H9 (cell line): Measurements from ENCODE around the gene OR52E5. TPM values are rescaled to one million over a fixed set of nuclear protein-coding genes. Genes with fewer than 3 reads are reported as not detected.

ENCODE experiments used
- DNase-seq: peaks from one replicate; pipeline ENCODE4 v3.0.0-alpha.2; 2017
- H2AFZ ChIP-seq: one replicate; pipeline ENCODE4 v1.6.1; 2013; ENCODE audit warnings: mild to moderate bottlenecking, low read length, control low read depth, moderate library complexity
- H2AK5ac ChIP-seq: 2 replicates; pipeline ENCODE4 v1.6.1; 2013; ENCODE audit warnings: low read length, control low read depth, mixed read lengths; ENCODE audit not compliant: insufficient read length
- H2BK120ac ChIP-seq: one replicate; pipeline ENCODE4 v1.6.1; 2013; ENCODE audit warnings: low read depth, mild to moderate bottlenecking, low read length, control low read depth, inconsistent platforms; ENCODE audit not compliant: poor library complexity, severe bottlenecking
- H2BK12ac ChIP-seq: 2 replicates; pipeline ENCODE4 v1.6.1; 2013; ENCODE audit warnings: low read length, control low read depth, mixed read lengths, low read depth; ENCODE audit not compliant: insufficient read length
- H2BK15ac ChIP-seq: 2 replicates; pipeline ENCODE4 v1.6.1; 2013; ENCODE audit warnings: low read depth, low read length, control low read depth
- H2BK20ac ChIP-seq: one replicate; pipeline ENCODE4 v1.6.1; 2013; ENCODE audit warnings: low read depth, mild to moderate bottlenecking, low read length, control low read depth, inconsistent platforms; ENCODE audit not compliant: poor library complexity, severe bottlenecking
- H2BK5ac ChIP-seq: 2 replicates; pipeline ENCODE4 v1.6.1; 2013; ENCODE audit warnings: low read length, control low read depth, mixed read lengths; ENCODE audit not compliant: insufficient read length
- H3K14ac ChIP-seq: 2 replicates; pipeline ENCODE4 v1.6.1; 2013; ENCODE audit warnings: low read length, control low read depth; ENCODE audit not compliant: insufficient read depth
- H3K18ac ChIP-seq: 2 replicates; pipeline ENCODE4 v1.6.1; 2013; ENCODE audit warnings: low read depth, mild to moderate bottlenecking, mixed read lengths, low read length, control low read depth; ENCODE audit not compliant: insufficient read length
- H3K23ac ChIP-seq: 2 replicates; pipeline ENCODE4 v1.6.1; 2013; ENCODE audit warnings: low read length, control low read depth, mixed read lengths, low read depth; ENCODE audit not compliant: insufficient read length
- H3K23me2 ChIP-seq: 2 replicates; pipeline ENCODE4 v1.6.1; 2013; ENCODE audit warnings: low read depth, mild to moderate bottlenecking, mixed read lengths, low read length, control low read depth; ENCODE audit not compliant: insufficient read length, poor library complexity, severe bottlenecking
- H3K27ac ChIP-seq: 2 replicates; pipeline ENCODE4 v1.5.1; 2013; ENCODE audit warnings: low read length, control low read depth, mixed read lengths, low read depth; ENCODE audit not compliant: insufficient read length
- H3K27me3 ChIP-seq: 2 replicates; pipeline ENCODE4 v1.6.1; 2013; ENCODE audit warnings: low read length, control low read depth, inconsistent platforms; ENCODE audit not compliant: insufficient read depth
- H3K4ac ChIP-seq: 2 replicates; pipeline ENCODE4 v1.6.1; 2013; ENCODE audit warnings: low read depth, mild to moderate bottlenecking, control low read depth, inconsistent platforms, low read length, moderate library complexity
- H3K4me1 ChIP-seq: 2 replicates; pipeline ENCODE4 v1.6.1; 2013; ENCODE audit warnings: low read length, control low read depth, inconsistent platforms; ENCODE audit not compliant: insufficient read depth
- H3K4me2 ChIP-seq: 2 replicates; pipeline ENCODE4 v1.6.1; 2013; ENCODE audit warnings: low read length, control low read depth, mixed read lengths; ENCODE audit not compliant: insufficient read length, insufficient read depth
- H3K56ac ChIP-seq: 2 replicates; pipeline ENCODE4 v1.6.1; 2013; ENCODE audit warnings: low read depth, mild to moderate bottlenecking, mixed read lengths, low read length, control low read depth; ENCODE audit not compliant: insufficient read length
- H3K79me1 ChIP-seq: 2 replicates; pipeline ENCODE4 v1.6.1; 2013; ENCODE audit warnings: low read depth, mild to moderate bottlenecking, moderate library complexity, low read length, control low read depth, inconsistent platforms; ENCODE audit not compliant: insufficient read depth, poor library complexity, severe bottlenecking
- H3K79me2 ChIP-seq: 2 replicates; pipeline ENCODE4 v1.6.1; 2013; ENCODE audit warnings: low read length, control low read depth, inconsistent platforms; ENCODE audit not compliant: insufficient read depth
- H3K9ac ChIP-seq: 2 replicates; pipeline ENCODE4 v1.6.1; 2013; ENCODE audit warnings: low read length, control low read depth, mixed read lengths; ENCODE audit not compliant: insufficient read length; ENCODE audit errors: extremely low read depth
- H3K9me3 ChIP-seq: one replicate; pipeline ENCODE4 v1.6.1; 2013; ENCODE audit warnings: low read depth, low read length, inconsistent platforms; ENCODE audit not compliant: control insufficient read depth
- H3T11ph ChIP-seq: one replicate; pipeline ENCODE4 v1.6.1; 2013; ENCODE audit warnings: mild to moderate bottlenecking, low read length, control low read depth, inconsistent platforms
- H4K20me1 ChIP-seq: one replicate; pipeline ENCODE4 v1.6.1; 2013; ENCODE audit not compliant: control insufficient read depth, insufficient read length, insufficient read depth
- H4K5ac ChIP-seq: 2 replicates; pipeline ENCODE4 v1.6.1; 2013; ENCODE audit warnings: low read depth, mild to moderate bottlenecking, mixed read lengths, low read length, control low read depth; ENCODE audit not compliant: insufficient read length
- H4K8ac ChIP-seq: replicated peaks from 2 replicates; pipeline ENCODE4 v1.6.1; 2013; ENCODE audit warnings: low read length, control low read depth, mixed read lengths, low read depth; ENCODE audit not compliant: insufficient read length
- H4K91ac ChIP-seq: 2 replicates; pipeline ENCODE4 v1.6.1; 2013; ENCODE audit warnings: low read depth, mild to moderate bottlenecking, moderate library complexity, mixed read lengths, low read length, control low read depth; ENCODE audit not compliant: insufficient read length
- H3K27ac Mint-ChIP-seq, 3 experiments: 2 replicates in 2 of 3; 3 replicates in 1 of 3; pipeline ENCODE4 v1.8.0; 2020 to 2021; ENCODE audit warnings: mixed read lengths in 3 of 3, mild to moderate bottlenecking in 1 of 3, moderate library complexity in 1 of 3
- H3K27me3 Mint-ChIP-seq: 2 replicates; pipeline ENCODE4 v1.8.0; 2021; ENCODE audit warnings: low read depth, mild to moderate bottlenecking, moderate library complexity, mixed read lengths
- H3K36me3 Mint-ChIP-seq, 3 experiments: 2 replicates in 2 of 3; 3 replicates in 1 of 3; pipeline ENCODE4 v1.8.0; 2020 to 2021; ENCODE audit warnings: low read depth in 3 of 3, mixed read lengths in 3 of 3; ENCODE audit not compliant: insufficient read depth in 1 of 3
- H3K4me1 Mint-ChIP-seq, 2 experiments: 2 replicates each; pipeline ENCODE4 v1.8.0; 2020; ENCODE audit warnings: mixed read lengths in 2 of 2
- H3K4me3 Mint-ChIP-seq, 2 experiments: 2 replicates in 1 of 2; 3 replicates in 1 of 2; pipeline ENCODE4 v1.8.0; 2020 to 2021; ENCODE audit warnings: mild to moderate bottlenecking in 2 of 2, mixed read lengths in 2 of 2, moderate library complexity in 1 of 2
- H3K9me3 Mint-ChIP-seq, 2 experiments: 2 replicates in 1 of 2; 3 replicates in 1 of 2; pipeline ENCODE4 v1.8.0; 2020; ENCODE audit warnings: mild to moderate bottlenecking in 2 of 2, mixed read lengths in 2 of 2, moderate library complexity in 1 of 2
- CTCF ChIP-seq: fragments of 200-600 bp; sonication (generic); conservative IDR thresholded peaks from 3 replicates; pipeline ENCODE4 v1.8.0; 2021; ENCODE audit warnings: antibody characterized with exemption, mild to moderate bottlenecking
- WGBS: extraction: QIAGEN DNeasy Blood & Tissue Kit; methylation state at CpG from one replicate; pipeline ENCODE4 v1.1.7; 2013; ENCODE audit warnings: missing lambda C conversion rate, low lambda C conversion rate, mixed read lengths; ENCODE audit not compliant: insufficient read length; ENCODE audit errors: extremely low coverage; 5-methylcytosine and 5-hydroxymethylcytosine counted together
- total RNA-seq: library from RNA; stranded (reverse); gene quantifications from 2 replicates; pipeline ENCODE4 v1.2.1, GENCODE V29; 2021

OR52E5 gene
- total RNA-seq, 1 experiment from 2014 or later = not detected

GRCh38 chr11:5887661-5888060, 5.3 kb upstream of the OR52E5 start:
- no peak overlapping the region for H4K91ac ChIP-seq

More at GRCh38 chr11:5887661-5888060, 5.3 kb upstream of the OR52E5 start:
- no peak overlapping the region for H4K8ac ChIP-seq
- Mint-ChIP-seq H3K27ac (no peak overlapping the region), H3K4me3 (no peak overlapping the region), H3K9me3 (no peaks in the 10 kb centered on the region), H3K4me1 (peaks cover 0 to 10% of the 10 kb centered on the region in 2 experiments; a peak in 2 of 4 replicates), H3K27me3 (no peaks in the 10 kb centered on the region), H3K36me3 (no peaks in the 10 kb centered on the region)
- H2BK120ac ChIP-seq = no peak overlapping the region
- WGBS = no CpG with 5 or more reads among the region's 1 CpG
- H3K9me3 ChIP-seq = no peaks in the 10 kb centered on the region
- no peak overlapping the region for H2AFZ ChIP-seq
- no peaks in the 10 kb centered on the region for H3K23me2 ChIP-seq
- no peak overlapping the region for H3K4ac ChIP-seq
- H2AK5ac ChIP-seq = no peak overlapping the region
- H3T11ph ChIP-seq = no peak overlapping the region
- no peaks in the 10 kb centered on the region for H3K4me1 ChIP-seq
- no peaks in the 10 kb centered on the region for H4K20me1 ChIP-seq
- H2BK20ac ChIP-seq = no peak overlapping the region
- no peaks in the 10 kb centered on the region for H3K79me1 ChIP-seq
- H3K23ac ChIP-seq = no peak overlapping the region
- H3K27me3 ChIP-seq = no peaks in the 10 kb centered on the region
- H2BK12ac ChIP-seq = no peak overlapping the region
- no peak overlapping the region for H3K9ac ChIP-seq
- no peak overlapping the region for H4K5ac ChIP-seq
- H3K27ac ChIP-seq = no peak overlapping the region
- no peak overlapping the region for H3K56ac ChIP-seq
- no peaks in the 10 kb centered on the region for H3K79me2 ChIP-seq
- H2BK15ac ChIP-seq = no peak overlapping the region
- no peak overlapping the region for H2BK5ac ChIP-seq
- TF ChIP-seq CTCF = no peak
- no peak overlapping the region for H3K4me2 ChIP-seq
- H3K18ac ChIP-seq = no peak overlapping the region
- H3K14ac ChIP-seq = no peak overlapping the region
- DNase-seq = no peak
